ENCODE data around the gene LY6G6F.
A peak's percentile ranks its signal among the peaks of the same experiment; 100 is the strongest.

Gene LY6G6F

GRCh38 chr6:31676904-31677303 is 29.8 kb upstream of the LY6G6F start:
- no peak for DNase-seq

GRCh38 chr6:31677955-31678354 is 28.7 kb upstream of the LY6G6F start:
- DNase-seq, result no peak

GRCh38 chr6:31680226-31681134 is 26.2 kb upstream of the LY6G6F start, which contains the start of gene LY6G5C:
TSS of gene LY6G5C (minus strand) at chr6:31681067. CDS start at chr6:31680373, 694 bp downstream.
- DNase-seq, result peak; percentile 89

GRCh38 chr6:31681135-31681671 is 25.5 kb upstream of the LY6G6F start:
- DNase-seq, result peak; percentile 65

- DNase-seq, result no peak
Measured at GRCh38 chr6:31683591-31683990, 23.1 kb upstream of the LY6G6F start.

- DNase-seq, result no peak
Measured at GRCh38 chr6:31686483-31686882, 20.2 kb upstream of the LY6G6F start.

GRCh38 chr6:31687321-31687720 is 19.3 kb upstream of the LY6G6F start:
- DNase-seq, result no peak

- DNase-seq, result no peak
Measured at GRCh38 chr6:31687860-31688693, 18.6 kb upstream of the LY6G6F start.

- no peak for DNase-seq
Measured at GRCh38 chr6:31689249-31690110, 17.2 kb upstream of the LY6G6F start.

GRCh38 chr6:31690231-31691077 is 16.2 kb upstream of the LY6G6F start:
- DNase-seq, result peak; percentile 88

GRCh38 chr6:31691078-31691463 is 15.6 kb upstream of the LY6G6F start:
- no peak for DNase-seq

- no peak for DNase-seq
Measured at GRCh38 chr6:31691564-31692108, 15.0 kb upstream of the LY6G6F start.

GRCh38 chr6:31692353-31692752 is 14.3 kb upstream of the LY6G6F start:
- DNase-seq, result no peak

GRCh38 chr6:31692886-31693285 is 13.8 kb upstream of the LY6G6F start:
- no peak for DNase-seq

- DNase-seq, result no peak
Measured at GRCh38 chr6:31693535-31693934, 13.1 kb upstream of the LY6G6F start.

- DNase-seq, result no peak
Measured at GRCh38 chr6:31697555-31697954, 9.1 kb upstream of the LY6G6F start.

- no peak for DNase-seq
Measured at GRCh38 chr6:31700740-31701401, 5.8 kb upstream of the LY6G6F start.

GRCh38 chr6:31701666-31702404 is 4.8 kb upstream of the LY6G6F start:
- DNase-seq, result no peak

- DNase-seq, result no peak
Measured at GRCh38 chr6:31702405-31702818, 4.3 kb upstream of the LY6G6F start.
